Esophagus squamous epithelium (tissue), 4 donors: Measurements from ENCODE around the gene P2RY14.

Experiments
- CTCF ChIP-seq, 6 experiments: fragments of 450-650 bp in 4 of 6; fragments of 200-600 bp in 2 of 6; sonication (generic) in 2 of 6; IDR thresholded peaks; one replicate each; pipeline ENCODE4 v1.5.1; 2016 to 2019; ENCODE audit warnings: antibody characterized with exemption in 6 of 6, mild to moderate bottlenecking in 4 of 6, moderate library complexity in 4 of 6
- POLR2A ChIP-seq, 4 donors: fragments of 450-650 bp; IDR thresholded peaks; one replicate each; pipeline ENCODE4 v1.6.1; 2017; ENCODE audit warnings: antibody characterized with exemption in 4 of 4, mild to moderate bottlenecking in 4 of 4, moderate library complexity in 3 of 4

GRCh38 chr3:151297429-151297828 lies 19.1 kb upstream of the P2RY14 start:
- TF ChIP-seq CTCF (IDR thresholded peaks at IDR 0.05) (no peak), POLR2A (IDR thresholded peaks at IDR 0.05) (no peak)
